HEK293 (cell line): Measurements from ENCODE around the gene PLA2G4C.

Source experiments
- CTCF ChIA-PET: fragments of 350-600 bp; formaldehyde crosslinking; extraction: SDS; loops from one replicate; lab custom pipeline; 2021; ENCODE audit warnings: antibody characterized with exemption; lab: Yijun Ruan, JAX
- POLR2A ChIA-PET: fragments of 300-600 bp; formaldehyde crosslinking; extraction: SDS; loops from one replicate; lab custom pipeline; 2020; ENCODE audit warnings: antibody characterized with exemption, inconsistent platforms; lab: Yijun Ruan, JAX
- H3K27ac ChIP-seq: fragments of 200-500 bp; sonication (Bioruptor generic); 2 replicates; pipeline ENCODE4 v1.5.1; 2014; ENCODE audit warnings: low read depth, low read length, control low read depth, inconsistent platforms; ENCODE audit errors: extremely low read depth
- H3K36me3 ChIP-seq, 2 experiments: fragments of 200-500 bp in 1 of 2; sonication (Bioruptor generic) in 1 of 2; 1 replicate in 1 of 2; 2 replicates in 1 of 2; pipeline ENCODE4 v1.5.1; 2014 to 2017; ENCODE audit warnings: inconsistent platforms in 2 of 2, low read length in 2 of 2; ENCODE audit not compliant: control insufficient read depth in 2 of 2, insufficient read depth in 1 of 2
- H3K4me1 ChIP-seq: fragments of 200-500 bp; sonication (Bioruptor generic); 2 replicates; pipeline ENCODE4 v1.5.1; 2014; ENCODE audit warnings: mild to moderate bottlenecking, low read length, inconsistent platforms; ENCODE audit not compliant: control insufficient read depth, insufficient read depth
- H3K4me3 ChIP-seq: 2 replicates; pipeline ENCODE4 v1.5.1; 2011; ENCODE audit warnings: low read depth, mild to moderate bottlenecking, control low read depth, low read length, moderate library complexity
- H3K9me3 ChIP-seq: fragments of 200-500 bp; sonication (Bioruptor generic); 2 replicates; pipeline ENCODE4 v1.5.1; 2014; ENCODE audit warnings: low read depth, low read length, inconsistent platforms; ENCODE audit not compliant: control insufficient read depth, insufficient read depth
- ATF2 ChIP-seq: fragments of 450-650 bp; formaldehyde crosslinking; IDR thresholded peaks from 2 replicates; pipeline ENCODE4 v1.5.1; 2016; ENCODE audit warnings: missing biosample characterization, missing genetic modification characterization, low read depth
- BCL6B ChIP-seq: fragments of 450-650 bp; formaldehyde crosslinking; IDR thresholded peaks from 2 replicates; pipeline ENCODE4 v1.5.1; 2017; ENCODE audit warnings: missing biosample characterization, missing genetic modification characterization
- GLIS1 ChIP-seq: fragments of 450-650 bp; formaldehyde crosslinking; IDR thresholded peaks from 2 replicates; pipeline ENCODE4 v1.5.1; 2016; ENCODE audit warnings: missing biosample characterization, missing genetic modification characterization
- HOXC10 ChIP-seq: sonication (generic); formaldehyde crosslinking; IDR thresholded peaks from 2 replicates; pipeline ENCODE4 v1.8.1; 2023; ENCODE audit warnings: mild to moderate bottlenecking, missing genetic modification reagents
- KLF1 ChIP-seq: fragments of 450-650 bp; formaldehyde crosslinking; IDR thresholded peaks from 2 replicates; pipeline ENCODE4 v1.5.1; 2016; ENCODE audit warnings: missing biosample characterization, missing genetic modification characterization
- KLF10 ChIP-seq: fragments of 450-650 bp; IDR thresholded peaks from 2 replicates; pipeline ENCODE4 v1.5.1; 2018; ENCODE audit warnings: missing biosample characterization, mild to moderate bottlenecking, missing genetic modification characterization
- PRDM6 ChIP-seq: fragments of 450-650 bp; formaldehyde crosslinking; IDR thresholded peaks from 2 replicates; pipeline ENCODE4 v1.5.1; 2017; ENCODE audit warnings: missing biosample characterization, missing genetic modification characterization
- ZBTB17 ChIP-seq: fragments of 450-650 bp; formaldehyde crosslinking; IDR thresholded peaks from 2 replicates; pipeline ENCODE4 v1.5.1; 2016; ENCODE audit warnings: missing biosample characterization, missing genetic modification characterization
- ZFP69B ChIP-seq: fragments of 450-650 bp; formaldehyde crosslinking; IDR thresholded peaks from 2 replicates; pipeline ENCODE4 v1.5.1; 2016; ENCODE audit warnings: missing biosample characterization, missing genetic modification characterization
- ZNF114 ChIP-seq: fragments of 450-650 bp; formaldehyde crosslinking; IDR thresholded peaks from 2 replicates; pipeline ENCODE4 v1.5.0; 2017; ENCODE audit warnings: missing biosample characterization, missing genetic modification characterization
- ZNF23 ChIP-seq: fragments of 450-650 bp; formaldehyde crosslinking; IDR thresholded peaks from 2 replicates; pipeline ENCODE4 v1.5.1; 2016; ENCODE audit warnings: missing biosample characterization, missing genetic modification characterization, borderline replicate concordance
- ZNF366 ChIP-seq: fragments of 450-650 bp; formaldehyde crosslinking; conservative IDR thresholded peaks from 2 replicates; pipeline ENCODE4 v1.5.1; 2016; ENCODE audit warnings: missing biosample characterization, missing genetic modification characterization
- ZNF37A ChIP-seq: fragments of 450-650 bp; IDR thresholded peaks from 2 replicates; pipeline ENCODE4 v1.5.1; 2018; ENCODE audit warnings: missing biosample characterization, missing genetic modification characterization
- ZNF501 ChIP-seq: fragments of 450-650 bp; formaldehyde crosslinking; IDR thresholded peaks from 2 replicates; pipeline ENCODE4 v1.5.1; 2016; ENCODE audit warnings: missing biosample characterization, missing genetic modification characterization
- ZNF513 ChIP-seq: fragments of 450-650 bp; IDR thresholded peaks from 2 replicates; pipeline ENCODE4 v1.5.1; 2018; ENCODE audit warnings: missing biosample characterization, missing genetic modification characterization
- ZNF529 ChIP-seq: fragments of 450-650 bp; formaldehyde crosslinking; IDR thresholded peaks from 2 replicates; pipeline ENCODE4 v1.5.1; 2017; ENCODE audit warnings: missing genetic modification characterization, missing biosample characterization; ENCODE audit not compliant: insufficient replicate concordance
- ZNF660 ChIP-seq: fragments of 450-650 bp; IDR thresholded peaks from 2 replicates; pipeline ENCODE4 v1.5.1; 2018; ENCODE audit warnings: missing biosample characterization, mild to moderate bottlenecking, missing genetic modification characterization
- ZNF670 ChIP-seq: fragments of 450-650 bp; formaldehyde crosslinking; IDR thresholded peaks from 2 replicates; pipeline ENCODE4 v1.5.1; 2016; ENCODE audit warnings: missing biosample characterization, missing genetic modification characterization, low read depth
- ZNF777 ChIP-seq: fragments of 450-650 bp; formaldehyde crosslinking; IDR thresholded peaks from 2 replicates; pipeline ENCODE4 v1.5.1; 2017; ENCODE audit warnings: missing biosample characterization, missing genetic modification characterization, borderline replicate concordance

Gene PLA2G4C

GRCh38 chr19:48137411-48137810 is 26.8 kb upstream of the PLA2G4C start:
- POLR2A ChIA-PET: no interaction called here
- TF ChIP-seq ZFP69B (tag by site-specific recombination) (no peak), GLIS1 (tag by site-specific recombination) (no peak), PRDM6 (no peak), ZNF660 (tag by site-specific recombination) (no peak), ZNF513 (tag by site-specific recombination) (no peak), ATF2 (no peak), ZNF501 (tag by site-specific recombination) (no peak), ZNF670 (tag by site-specific recombination) (no peak), ZNF37A (tag by site-specific recombination) (no peak), KLF10 (no peak), ZNF366 (tag by site-specific recombination) (no peak), KLF1 (tag by site-specific recombination) (no peak), HOXC10 (no peak), ZNF114 (tag by site-specific recombination) (no peak)
- no peak overlapping the region for H3K4me3 ChIP-seq
- CTCF ChIA-PET: no interaction called here
- peaks cover 32 to 84% of the 10 kb centered on the region in 2 experiments for H3K36me3 ChIP-seq
- no peaks in the 10 kb centered on the region for H3K9me3 ChIP-seq
- H3K27ac ChIP-seq: no peak overlapping the region
- no peaks in the 10 kb centered on the region for H3K4me1 ChIP-seq

- POLR2A ChIA-PET: no interaction called here
- peaks cover 30 to 88% of the 10 kb centered on the region in 2 experiments for H3K36me3 ChIP-seq
Measured at GRCh38 chr19:48136547-48136946, 25.9 kb upstream of the PLA2G4C start.

More at GRCh38 chr19:48136547-48136946, 25.9 kb upstream of the PLA2G4C start:
- TF ChIP-seq ZBTB17 (tag by site-specific recombination) (peak; percentile 67), BCL6B (no peak), ZNF23 (tag by site-specific recombination) (peak; percentile 92), ZNF777 (no peak), ZNF529 (no peak)
- TF ChIP-seq, all 188 proteins: peak for 2
- no peaks in the 10 kb centered on the region for H3K9me3 ChIP-seq
- H3K27ac ChIP-seq: no peak overlapping the region
- H3K4me1 ChIP-seq: no peaks in the 10 kb centered on the region
- CTCF ChIA-PET: no interaction called here
- H3K4me3 ChIP-seq: no peak overlapping the region
